H54 (cell line): ENCODE measurements around the gene RUNX2.
"Not testable (repeated sequence)": the region's sequence is repeated elsewhere in the genome, so short reads cannot be mapped to it uniquely, and the experiment has no call there.

ENCODE experiments used
- DNase-seq: peaks from one replicate; pipeline ENCODE4 v3.0.0; 2011; ENCODE audit warnings: low spot score, mixed read lengths; ENCODE audit not compliant: insufficient read length
- FAIRE-seq: peaks from 3 replicates; lab custom pipeline; 2011; peaks lifted over from hg19 to GRCh38; lab: Jason Lieb, UNC
- POLR2A ChIP-seq: IDR thresholded peaks from 2 replicates; pipeline ENCODE4 v1.6.1; 2011; ENCODE audit warnings: low read depth, mild to moderate bottlenecking, low read length

Gene RUNX2

GRCh38 chr6:45327956-45328522 lies at the start of gene RUNX2:
Gene RUNX2 (plus strand): TSS chr6:45328330. CDS start chr6:45328727, 397 bp downstream.
- no peak for DNase-seq
- TF ChIP-seq POLR2A = no peak
- FAIRE-seq = peak; percentile 99

- FAIRE-seq (peak; percentile 80), DNase-seq (no peak)
- no peak for TF ChIP-seq POLR2A
These were observed 49.8 kb upstream of the RUNX2 start for GRCh38 chr6:45278367-45278766.

- not testable (repeated sequence) for FAIRE-seq
These were observed 41.4 kb upstream of the RUNX2 start for GRCh38 chr6:45286707-45287106.

GRCh38 chr6:45289751-45290514 lies 38.2 kb upstream of the RUNX2 start:
- DNase-seq (no peak), FAIRE-seq (peak; percentile 55)
- TF ChIP-seq POLR2A = no peak

More at GRCh38 chr6:45286707-45287106, 41.4 kb upstream of the RUNX2 start:
- not testable (repeated sequence) for DNase-seq

GRCh38 chr6:45293306-45293705 lies 34.8 kb upstream of the RUNX2 start:
- DNase-seq (no peak), FAIRE-seq (no peak)
- no peak for TF ChIP-seq POLR2A

- peak; percentile 87 for FAIRE-seq
- not testable (repeated sequence) for DNase-seq
These were observed 33.9 kb upstream of the RUNX2 start for GRCh38 chr6:45294065-45294701.

GRCh38 chr6:45297320-45297719 lies 30.8 kb upstream of the RUNX2 start:
- no peak for FAIRE-seq
- TF ChIP-seq POLR2A = no peak
- no peak for DNase-seq

GRCh38 chr6:45299096-45299581 lies 29.0 kb upstream of the RUNX2 start:
- FAIRE-seq (no peak), DNase-seq (no peak)
- no peak for TF ChIP-seq POLR2A

GRCh38 chr6:45300736-45301135 lies 27.4 kb upstream of the RUNX2 start:
- no peak for TF ChIP-seq POLR2A
- FAIRE-seq (peak; percentile 74), DNase-seq (no peak)

- FAIRE-seq (peak; percentile 11), DNase-seq (no peak)
- no peak for TF ChIP-seq POLR2A
These were observed 26.6 kb upstream of the RUNX2 start for GRCh38 chr6:45301348-45302142.

- DNase-seq (no peak), FAIRE-seq (no peak)
- no peak for TF ChIP-seq POLR2A
These were observed 25.3 kb upstream of the RUNX2 start for GRCh38 chr6:45302832-45303231.

- no peak for TF ChIP-seq POLR2A
- FAIRE-seq (peak; percentile 71), DNase-seq (no peak)
These were observed 22.6 kb upstream of the RUNX2 start for GRCh38 chr6:45305546-45305945.

GRCh38 chr6:45310118-45310788 lies 17.9 kb upstream of the RUNX2 start:
- no peak for FAIRE-seq
- DNase-seq = no peak
- no peak for TF ChIP-seq POLR2A
